HCT116 (cell line): ENCODE measurements around the gene CASKIN2. TPM values are rescaled to one million over a fixed set of nuclear protein-coding genes. Genes with fewer than 3 reads are reported as not detected.
A peak's percentile ranks its signal among the peaks of the same experiment; 100 is the strongest.

ENCODE experiments used
- ATAC-seq: fragments of 200-7000 bp; cut with Tn5 transposase; 2 replicates; pipeline ENCODE4 v1.9.1; 2020; ENCODE audit warnings: mild to moderate bottlenecking, moderate library complexity
- BruUV-seq: library from RNA; stranded (reverse); fragments of 400-500 nt; replicated peaks from 2 replicates; lab custom pipeline; 2021; lab: Mats Ljungman, UMichigan
- CTCF ChIA-PET: fragments of 300-600 bp; sonication (Branson Sonifier 250); formaldehyde crosslinking; loops from one replicate; lab custom pipeline; 2021; ENCODE audit warnings: antibody characterized with exemption; lab: Charles Lee
- POLR2A ChIA-PET: fragments of 300-600, 350-600 bp; sonication (Branson Sonifier 250); formaldehyde crosslinking; loops from one replicate; lab custom pipeline; 2021; ENCODE audit warnings: antibody characterized with exemption; lab: Charles Lee
- RAD21 ChIA-PET, 2 experiments: fragments of 300-600 bp; sonication (Branson Sonifier 250); formaldehyde crosslinking; loops; one replicate each; lab custom pipeline; 2023; ENCODE audit warnings: low total read pairs in 2 of 2; ENCODE audit not compliant: uncharacterized antibody in 2 of 2, unreplicated experiment in 2 of 2, low non-redundant PET in 1 of 2; lab: Charles Lee
- DNase-seq: peaks from one replicate; pipeline ENCODE4 v3.0.0-alpha.2; 2010; ENCODE audit warnings: low read depth, low spot score
- H2AFZ ChIP-seq: fragments of 200-600 bp; shearing (Covaris generic), sonication (generic); 2 replicates; pipeline ENCODE4 v1.6.1; 2017; ENCODE audit warnings: low read depth, mixed run types, mixed read lengths, antibody characterized with exemption, low read length; ENCODE audit not compliant: poor library complexity, severe bottlenecking
- H3K27ac ChIP-seq: 2 replicates; pipeline ENCODE4 v1.5.1; 2012; ENCODE audit warnings: low read depth, low read length
- H3K27me3 ChIP-seq: fragments of 200-600 bp; sonication (generic); 2 replicates; pipeline ENCODE4 v1.6.1; 2016; ENCODE audit warnings: mixed run types, low read length, mixed read lengths; ENCODE audit not compliant: insufficient read depth
- H3K36me3 ChIP-seq, 2 experiments: fragments of 200-500 bp in 1 of 2; fragments of 200-600 bp in 1 of 2; sonication (Bioruptor generic) in 1 of 2; sonication (generic) in 1 of 2; 2 replicates each; pipeline versions ENCODE4 v1.5.1 to v1.6.1; 2014 to 2016; ENCODE audit warnings: low read length in 2 of 2, inconsistent platforms in 1 of 2, mixed read lengths in 1 of 2, mixed run types in 1 of 2; ENCODE audit not compliant: insufficient read depth in 2 of 2, control insufficient read depth in 1 of 2
- H3K4me1 ChIP-seq, 2 experiments: fragments of 200-600 bp in 1 of 2; sonication (generic) in 1 of 2; 2 replicates each; pipeline versions ENCODE4 v1.5.1 to v1.6.1; 2012 to 2017; ENCODE audit warnings: low read length in 2 of 2, inconsistent platforms in 1 of 2, mild to moderate bottlenecking in 1 of 2, mixed read lengths in 1 of 2, mixed run types in 1 of 2, moderate library complexity in 1 of 2; ENCODE audit not compliant: insufficient read depth in 2 of 2, control insufficient read depth in 1 of 2
- H3K4me2 ChIP-seq: fragments of 200-600 bp; sonication (generic); 2 replicates; pipeline ENCODE4 v1.6.1; 2017; ENCODE audit warnings: mixed run types, low read length, mixed read lengths
- H3K4me3 ChIP-seq, 2 experiments: fragments of 200-600 bp in 1 of 2; sonication (generic) in 1 of 2; replicated peaks in 1 of 2; 2 replicates each; pipeline ENCODE4 v1.5.1; 2011 to 2016; ENCODE audit warnings: low read length in 2 of 2, control low read depth in 1 of 2, low read depth in 1 of 2, mild to moderate bottlenecking in 1 of 2, mixed read lengths in 1 of 2, mixed run types in 1 of 2
- H3K79me2 ChIP-seq: fragments of 200-600 bp; sonication (generic); 2 replicates; pipeline ENCODE4 v1.6.1; 2017; ENCODE audit warnings: mild to moderate bottlenecking, mixed run types, low read length, moderate library complexity, mixed read lengths; ENCODE audit not compliant: insufficient read depth
- H3K9ac ChIP-seq: fragments of 200-600 bp; sonication (generic); 2 replicates; pipeline ENCODE4 v1.6.1; 2016; ENCODE audit warnings: low read length, mixed read lengths
- H3K9me2 ChIP-seq: fragments of 200-600 bp; sonication (generic), shearing (Covaris generic); 2 replicates; pipeline ENCODE4 v1.6.1; 2017; ENCODE audit warnings: mixed run types, mild to moderate bottlenecking, moderate library complexity; ENCODE audit not compliant: insufficient read depth
- H3K9me3 ChIP-seq, 2 experiments: fragments of 200-500 bp in 1 of 2; fragments of 200-600 bp in 1 of 2; sonication (Bioruptor generic) in 1 of 2; sonication (generic) in 1 of 2; 2 replicates each; pipeline ENCODE4 v1.6.1; 2014 to 2017; ENCODE audit warnings: low read length in 2 of 2, mixed read lengths in 2 of 2, inconsistent platforms in 1 of 2, low read depth in 1 of 2, mild to moderate bottlenecking in 1 of 2, mixed run types in 1 of 2, moderate library complexity in 1 of 2; ENCODE audit not compliant: control insufficient read depth in 1 of 2, insufficient read depth in 1 of 2
- H4K20me1 ChIP-seq: fragments of 200-600 bp; sonication (generic), shearing (Covaris generic); 2 replicates; pipeline ENCODE4 v1.6.1; 2017; ENCODE audit warnings: mixed run types, mild to moderate bottlenecking, moderate library complexity; ENCODE audit not compliant: insufficient read depth
- CEBPB ChIP-seq: IDR thresholded peaks from 2 replicates; pipeline ENCODE4 v1.6.1; 2012; ENCODE audit warnings: low read depth
- JUND ChIP-seq: IDR thresholded peaks from 2 replicates; pipeline ENCODE4 v1.6.1; 2012
- MAX ChIP-seq: IDR thresholded peaks from 2 replicates; pipeline ENCODE4 v1.6.1; 2012
- POLR2A ChIP-seq: IDR thresholded peaks from 2 replicates; pipeline ENCODE4 v1.7.0; 2011; ENCODE audit warnings: borderline replicate concordance; ENCODE audit not compliant: insufficient read depth, insufficient read length; ENCODE audit errors: extremely low read depth
- POLR2AphosphoS5 ChIP-seq: IDR thresholded peaks from 2 replicates; pipeline ENCODE4 v1.6.1; 2011; ENCODE audit warnings: mild to moderate bottlenecking, low read depth, low read length, moderate library complexity
- RAD21 ChIP-seq: IDR thresholded peaks from 2 replicates; pipeline ENCODE4 v1.6.1; 2012; ENCODE audit warnings: low read depth, mild to moderate bottlenecking
- REST ChIP-seq: IDR thresholded peaks from 2 replicates; pipeline ENCODE4 v1.6.1; 2012; ENCODE audit warnings: low read depth
- YY1 ChIP-seq: IDR thresholded peaks from 2 replicates; pipeline ENCODE4 v1.6.1; 2011; ENCODE audit warnings: low read length, low read depth, moderate library complexity, mild to moderate bottlenecking; ENCODE audit not compliant: insufficient replicate concordance; ENCODE audit errors: extremely low read depth
- ZFX ChIP-seq: fragments of 450-650 bp; IDR thresholded peaks from 2 replicates; pipeline ENCODE4 v1.6.1; 2017
- intact Hi-C: fragments of 100-400 bp; cut with micrococcal nuclease; formaldehyde crosslinking; loops from 2 replicates; pipeline ENCODE4 v1.10.0; 2022
- total RNA-seq: library from RNA; stranded (reverse); gene quantifications from one replicate; pipeline ENCODE4 v1.2.1, GENCODE V29; 2021; ENCODE audit not compliant: unreplicated experiment
- TF ChIP-seq, protein P1 (sequence below): IDR thresholded peaks from 2 replicates; pipeline ENCODE4 v1.6.1; 2011; ENCODE audit warnings: mild to moderate bottlenecking, low read length, moderate library complexity; ENCODE audit not compliant: insufficient replicate concordance; ENCODE audit errors: extremely low read depth
- TF ChIP-seq, protein P2 (sequence below): IDR thresholded peaks from 2 replicates; pipeline ENCODE4 v1.6.1; 2012

The CASKIN2 gene
- total RNA-seq, 1 experiment from 2014 or later, result 38.4 TPM

DNA sequence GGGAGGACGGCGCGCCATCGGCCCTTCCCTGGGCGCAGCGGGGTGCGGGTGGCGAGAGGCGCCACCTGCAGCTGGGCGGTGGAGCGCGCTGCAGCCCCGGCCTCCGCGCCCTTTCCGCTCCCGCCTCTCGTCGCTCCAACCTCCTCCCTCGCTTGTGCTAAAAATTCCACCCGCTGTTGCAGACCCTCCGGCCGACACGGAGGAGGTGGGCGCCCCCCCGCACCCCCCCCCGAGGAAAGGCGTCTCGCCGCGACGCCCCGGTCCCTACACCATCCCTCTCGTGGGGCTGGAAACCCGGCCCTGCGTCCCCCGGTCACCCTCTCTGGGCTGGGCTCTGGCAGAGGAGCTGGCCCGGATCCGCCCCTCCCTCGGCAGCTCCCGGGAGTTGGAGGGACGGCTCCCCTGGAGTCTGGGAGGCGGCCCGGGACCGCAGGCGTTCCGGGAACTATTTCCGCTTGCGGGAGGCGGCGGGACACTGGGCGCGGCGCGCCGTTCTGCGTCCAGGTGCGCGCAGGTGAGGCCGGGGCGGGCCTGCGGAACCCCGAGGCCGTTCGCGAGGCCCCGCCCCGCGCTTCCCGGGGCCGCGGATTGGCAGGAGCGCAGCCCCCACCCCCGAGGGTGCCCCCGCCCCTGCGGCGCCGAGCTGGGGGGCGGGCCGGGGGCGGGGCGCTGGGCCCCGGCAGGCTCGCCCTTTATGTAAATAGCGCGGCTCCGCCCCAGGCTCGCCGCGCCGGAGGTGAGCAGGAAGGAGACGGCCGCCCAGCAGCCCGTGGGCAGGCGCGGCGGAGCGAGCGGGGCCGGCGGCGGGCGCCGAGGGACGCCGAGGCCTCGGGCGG lies 9.9 kb upstream of the CASKIN2 start, which contains the start of gene LLGL2 (continued):
- TF ChIP-seq, protein P1, sequence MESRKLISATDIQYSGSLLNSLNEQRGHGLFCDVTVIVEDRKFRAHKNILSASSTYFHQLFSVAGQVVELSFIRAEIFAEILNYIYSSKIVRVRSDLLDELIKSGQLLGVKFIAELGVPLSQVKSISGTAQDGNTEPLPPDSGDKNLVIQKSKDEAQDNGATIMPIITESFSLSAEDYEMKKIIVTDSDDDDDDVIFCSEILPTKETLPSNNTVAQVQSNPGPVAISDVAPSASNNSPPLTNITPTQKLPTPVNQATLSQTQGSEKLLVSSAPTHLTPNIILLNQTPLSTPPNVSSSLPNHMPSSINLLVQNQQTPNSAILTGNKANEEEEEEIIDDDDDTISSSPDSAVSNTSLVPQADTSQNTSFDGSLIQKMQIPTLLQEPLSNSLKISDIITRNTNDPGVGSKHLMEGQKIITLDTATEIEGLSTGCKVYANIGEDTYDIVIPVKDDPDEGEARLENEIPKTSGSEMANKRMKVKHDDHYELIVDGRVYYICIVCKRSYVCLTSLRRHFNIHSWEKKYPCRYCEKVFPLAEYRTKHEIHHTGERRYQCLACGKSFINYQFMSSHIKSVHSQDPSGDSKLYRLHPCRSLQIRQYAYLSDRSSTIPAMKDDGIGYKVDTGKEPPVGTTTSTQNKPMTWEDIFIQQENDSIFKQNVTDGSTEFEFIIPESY, result no peak
- TF ChIP-seq POLR2AphosphoS5 (peak; percentile 97), RAD21 (peak; percentile 49; the same call in 1 of the 2 replicates)

DNA sequence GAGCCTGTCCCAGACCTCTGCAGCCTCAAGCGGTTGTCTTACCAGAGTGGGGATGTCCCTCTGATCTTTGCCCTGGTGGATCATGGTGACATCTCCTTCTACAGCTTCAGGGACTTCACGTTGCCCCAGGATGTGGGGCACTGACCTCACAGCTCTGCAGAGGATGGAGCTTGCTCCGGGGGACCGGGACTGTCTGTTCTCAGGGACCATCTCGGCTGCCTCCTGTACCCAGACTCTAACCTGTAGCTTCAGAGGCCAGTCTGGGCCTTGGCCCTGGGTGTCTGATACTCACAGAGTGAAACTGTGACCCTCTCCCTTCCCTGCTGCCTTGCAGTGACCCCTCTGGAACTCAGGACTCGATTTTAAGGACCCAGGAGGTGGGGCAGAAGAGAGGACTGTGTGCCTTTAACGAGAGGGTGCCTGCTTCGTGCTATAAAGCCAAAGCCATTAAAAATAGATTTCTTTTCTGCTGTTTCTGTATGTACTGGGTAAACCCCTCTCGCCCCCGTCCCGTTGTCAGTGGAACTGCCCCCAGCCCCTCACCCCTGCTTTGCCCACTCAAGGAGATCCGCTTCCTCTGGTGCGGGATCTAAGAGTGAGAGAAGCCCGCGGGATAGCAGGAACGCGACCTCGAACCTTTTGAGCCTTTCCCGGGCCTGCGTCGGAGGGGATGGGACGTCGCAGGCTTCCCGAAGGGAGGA lies 9.1 kb upstream of the CASKIN2 start:
- Histone ChIP-seq H4K20me1 (no peaks in the 10 kb centered on the region), H3K4me2 (peak overlapping the region; percentile 98), H3K27me3 (no peaks in the 10 kb centered on the region), H3K79me2 (peaks cover 37% of the 10 kb centered on the region), H3K27ac (peak overlapping the region; percentile 98), H3K9ac (peak overlapping the region; percentile 95), H3K9me2 (no peaks in the 10 kb centered on the region), H3K4me1 (peaks cover 16 to 32% of the 10 kb centered on the region in 2 experiments), H3K9me3 (no peaks in the 10 kb centered on the region), H2AFZ (no peak overlapping the region), H3K36me3 (peaks cover 14 to 23% of the 10 kb centered on the region in 2 experiments), H3K4me3 (peak overlapping the region; percentile 68 to 82)
- RAD21 ChIA-PET, result interaction anchor here in 1 of 2 experiments (0.6 to 1.6 kb wide), 4 partner anchors 8 to 29 kb away, joined by 3 to 9 read pairs (median 3); partner anchors contain the start of gene TSEN54
- DNase-seq (no peak), ATAC-seq (no peak)
- intact Hi-C loops, result no loop called here
- CTCF ChIA-PET, result interaction anchor here (0.6 to 2.2 kb wide), 9 partner anchors 8 to 76 kb away, joined by 3 to 39 read pairs (median 4); partner anchors contain the start of gene TSEN54
- POLR2A ChIA-PET, result interaction anchor here (1.2 to 1.5 kb wide), 2 partner anchors 8 to 25 kb away, joined by 5 to 15 read pairs; partner anchors contain the start of gene TSEN54
- BruUV-seq, result TSS peak; percentile 74
- TF ChIP-seq, protein P1, result no peak
- no peak for TF ChIP-seq REST
- no peak for TF ChIP-seq JUND
- no peak for TF ChIP-seq ZFX
- TF ChIP-seq, protein P2, sequence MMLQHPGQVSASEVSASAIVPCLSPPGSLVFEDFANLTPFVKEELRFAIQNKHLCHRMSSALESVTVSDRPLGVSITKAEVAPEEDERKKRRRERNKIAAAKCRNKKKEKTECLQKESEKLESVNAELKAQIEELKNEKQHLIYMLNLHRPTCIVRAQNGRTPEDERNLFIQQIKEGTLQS, result no peak
- TF ChIP-seq YY1, result no peak
- no peak for TF ChIP-seq POLR2A
- TF ChIP-seq MAX, result no peak
- no peak for TF ChIP-seq CEBPB
